Measurements from ENCODE around the gene TDG.
"Not testable (repeated sequence)": the region's sequence is repeated elsewhere in the genome, so short reads cannot be mapped to it uniquely, and the experiment has no call there.

TDG gene

GRCh38 chr12:104022786-104023185 is 57.1 kb downstream of the TDG start:
- no peak for DNase-seq (ENCODE audit: low spot score)

DNA sequence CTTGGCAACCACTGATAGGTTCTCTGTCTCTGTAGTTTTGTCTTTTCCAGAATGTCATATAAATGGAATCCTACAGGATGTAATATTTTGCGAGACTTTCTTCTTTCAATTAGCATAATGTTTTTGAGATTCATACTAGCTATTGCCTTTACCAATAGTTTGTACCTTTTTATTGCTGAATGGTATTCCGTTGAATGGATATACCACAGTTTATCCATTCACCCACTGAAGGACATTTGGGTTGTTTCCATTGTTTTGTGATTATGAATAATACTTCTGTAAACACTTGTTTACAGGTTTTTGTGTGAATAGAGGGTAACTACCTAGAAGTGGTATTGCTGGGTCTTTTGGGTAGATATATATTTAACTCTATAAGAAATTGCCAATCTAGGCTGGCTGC is 58.0 kb downstream of the TDG start:
- no peak for DNase-seq (ENCODE audit: low spot score)

DNA sequence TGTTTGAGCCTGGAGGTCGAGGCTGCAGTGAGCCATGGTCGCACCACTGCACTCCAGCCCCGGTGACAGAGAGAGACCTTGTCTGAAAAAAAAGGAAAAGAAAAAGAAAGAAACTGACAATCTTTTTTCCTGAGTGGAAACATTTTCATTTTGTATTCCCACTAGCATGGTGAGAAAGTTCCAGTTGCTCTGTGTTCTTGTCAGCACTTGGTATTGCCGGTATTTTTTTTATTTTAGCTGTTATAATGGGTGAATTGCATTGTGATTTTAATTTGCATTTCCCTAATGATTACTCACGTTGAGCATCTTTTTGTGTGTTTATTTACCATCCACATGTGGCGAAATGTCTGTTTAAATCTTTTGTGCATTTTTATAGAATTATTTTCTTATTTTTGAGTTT is 58.7 kb downstream of the TDG start:
- no peak for DNase-seq (ENCODE audit: low spot score)

- no peak for DNase-seq (ENCODE audit: low spot score)
Measured at GRCh38 chr12:104025771-104026170, 60.1 kb downstream of the TDG start.

DNA sequence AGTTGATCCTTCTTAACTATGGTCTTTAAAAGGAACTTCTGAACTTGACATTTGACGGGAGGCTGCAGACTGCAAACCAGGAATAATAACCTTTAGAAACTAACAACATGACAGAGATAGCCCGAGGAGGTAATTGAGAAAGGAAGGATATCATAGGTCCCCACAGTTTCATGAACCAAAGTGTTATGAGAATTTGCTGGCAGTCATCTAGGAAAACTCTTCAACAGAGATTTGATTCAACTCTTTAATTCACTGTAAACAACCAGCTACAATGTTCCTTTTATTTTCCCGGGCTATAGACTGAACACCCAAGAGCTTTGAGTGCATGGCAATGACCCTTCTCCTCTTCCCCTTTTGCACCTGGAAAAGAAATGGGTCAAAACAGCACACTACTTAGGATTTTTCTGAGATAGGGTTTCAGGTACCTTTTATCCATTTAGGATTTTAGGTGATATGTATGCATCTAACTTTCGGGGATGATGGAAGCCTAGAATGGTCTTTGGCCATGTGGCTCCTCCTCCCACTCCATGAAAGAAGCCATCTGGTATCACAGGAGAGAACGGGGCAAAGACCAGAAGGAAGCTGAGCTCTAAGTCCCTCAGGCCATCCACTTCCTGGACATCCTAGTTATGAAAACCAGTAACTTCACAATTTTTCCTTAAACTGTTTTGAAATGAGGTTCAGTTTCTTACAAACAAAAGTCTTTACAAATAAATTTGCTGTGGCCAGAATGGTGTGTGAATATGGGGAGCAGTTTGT is 61.3 kb downstream of the TDG start:
- no peak for DNase-seq (ENCODE audit: low spot score)

- not testable (repeated sequence) for DNase-seq (ENCODE audit: low spot score)
Measured at GRCh38 chr12:104030596-104030995, 64.9 kb downstream of the TDG start.

DNA sequence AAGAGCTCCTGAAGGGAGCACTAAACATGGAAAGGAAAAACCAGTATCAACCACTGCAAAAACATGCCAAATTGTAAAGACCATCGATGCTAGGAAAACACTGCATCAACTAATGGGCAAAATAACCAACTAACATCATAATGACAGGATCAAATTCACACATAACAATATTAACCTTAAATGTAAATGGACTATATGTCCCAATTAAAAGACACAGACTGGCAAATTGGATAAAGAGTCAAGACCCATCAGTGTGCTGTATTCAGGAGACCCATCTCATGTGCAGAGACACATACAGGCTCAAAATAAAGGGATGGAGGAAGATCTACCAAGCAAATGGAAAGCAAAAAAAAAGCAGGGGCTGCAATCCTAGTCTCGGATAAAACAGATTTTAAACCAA is 70.5 kb downstream of the TDG start:
- DNase-seq (ENCODE audit: low spot score) = not testable (repeated sequence)

All from putamen (tissue), 1 donor.